Heart left ventricle (tissue), 13 donors: ENCODE results near the gene RAB24.

Experiments
- CTCF ChIP-seq, 12 donors: fragments of 200-600 bp; sonication (generic) in 4 of 12; IDR thresholded peaks; one replicate each; pipeline versions ENCODE4 v1.5.0 to v1.8.0; 2018 to 2022; ENCODE audit warnings: antibody characterized with exemption in 12 of 12, mild to moderate bottlenecking in 5 of 12
- POLR2A ChIP-seq, 2 donors: fragments of 450-650 bp; IDR thresholded peaks; one replicate each; pipeline ENCODE4 v1.6.1; 2017; ENCODE audit warnings: antibody characterized with exemption in 2 of 2, mild to moderate bottlenecking in 2 of 2, moderate library complexity in 2 of 2
- donor health status: ischemic (EF 13 %, LVEDD 7.1; RV severe dilation, severe dysfunction).
- donor health status: DM: no; HTN: yes; CAD: no.
- donor health status: DM: no; HTN: no; CAD: no.
- donor health status: ischemic (EF 25% LVEDD 6.9; RV normal size, moderate dysfunction).
- donor health status: ischemic (EF 25% LVEDD 5.7; RV mildly dilated, moderate dysfunction).
- donor health status: ischemic (EF 35%, LVEDD 5.7; RV mildly dilated, moderate dysfunction).
- donor health status: nonischemic (EF 11% LVEDD 7.7; RV severe dilation, severe dysfunction).
- donor health status: DM: yes; HTN: yes; CAD: no.
- donor health status: PGD.
- donor health status: ischemic (EF 29% LVEDD 5.4; RV normal size, mild dysfunction).
- donor health status: nonischemic (EF 23%, LVEDD 6.1; RV moderate dilation, normal function).

- TF ChIP-seq CTCF (IDR thresholded peaks at IDR 0.05) (no peak), POLR2A (IDR thresholded peaks at IDR 0.05) (no peak)
Observed at GRCh38 chr5:177311392-177311722, 7.8 kb upstream of the RAB24 start.
